K562 treated with DMSO at 1 percent for 24 hours (cell line): ENCODE results near the gene CPNE6. TPM values are rescaled to one million over a fixed set of nuclear protein-coding genes. Genes with fewer than 3 reads are reported as not detected.

Experiments
- total RNA-seq: library from RNA; unstranded; fragments of 300-600 nt; gene quantifications from 2 replicates; pipeline ENCODE4 v1.2.3, GENCODE V29; 2022; ENCODE audit warnings: low read depth; ENCODE audit not compliant: insufficient read depth

The CPNE6 gene
- total RNA-seq: not detected in 2 replicates

DNA sequence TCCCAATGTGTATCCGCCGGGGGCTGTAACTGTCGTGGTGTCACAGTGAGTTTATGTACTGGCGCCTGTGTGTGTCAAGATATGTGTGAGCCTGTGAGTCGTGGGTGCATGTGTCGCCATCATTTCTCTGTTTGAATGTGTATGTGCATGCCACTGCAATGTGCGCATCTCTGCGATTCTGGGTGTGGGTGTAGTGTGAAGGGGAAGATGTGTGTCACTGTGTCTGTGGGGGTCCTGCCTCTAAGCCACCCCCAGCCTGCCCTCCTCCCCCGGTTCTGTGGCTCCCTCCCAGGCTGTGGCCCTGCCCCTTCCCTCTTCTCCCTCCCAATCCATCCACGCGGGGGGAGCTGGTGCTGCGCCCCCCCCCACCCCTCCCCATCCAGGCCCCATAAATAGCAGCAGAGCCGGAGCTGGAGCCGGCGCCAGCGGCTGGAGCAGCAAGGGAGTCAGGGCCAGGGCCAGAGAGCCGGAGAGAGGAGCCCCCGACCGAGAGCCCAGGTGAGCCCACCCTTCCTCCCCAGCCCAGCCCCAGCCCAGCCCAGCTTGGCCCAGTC, at the start of gene CPNE6:
TSS of gene CPNE6 (plus strand) at position 419 of the 554 bp plus-strand sequence. CDS start 1,375 bp downstream, outside the sequence.

DNA sequence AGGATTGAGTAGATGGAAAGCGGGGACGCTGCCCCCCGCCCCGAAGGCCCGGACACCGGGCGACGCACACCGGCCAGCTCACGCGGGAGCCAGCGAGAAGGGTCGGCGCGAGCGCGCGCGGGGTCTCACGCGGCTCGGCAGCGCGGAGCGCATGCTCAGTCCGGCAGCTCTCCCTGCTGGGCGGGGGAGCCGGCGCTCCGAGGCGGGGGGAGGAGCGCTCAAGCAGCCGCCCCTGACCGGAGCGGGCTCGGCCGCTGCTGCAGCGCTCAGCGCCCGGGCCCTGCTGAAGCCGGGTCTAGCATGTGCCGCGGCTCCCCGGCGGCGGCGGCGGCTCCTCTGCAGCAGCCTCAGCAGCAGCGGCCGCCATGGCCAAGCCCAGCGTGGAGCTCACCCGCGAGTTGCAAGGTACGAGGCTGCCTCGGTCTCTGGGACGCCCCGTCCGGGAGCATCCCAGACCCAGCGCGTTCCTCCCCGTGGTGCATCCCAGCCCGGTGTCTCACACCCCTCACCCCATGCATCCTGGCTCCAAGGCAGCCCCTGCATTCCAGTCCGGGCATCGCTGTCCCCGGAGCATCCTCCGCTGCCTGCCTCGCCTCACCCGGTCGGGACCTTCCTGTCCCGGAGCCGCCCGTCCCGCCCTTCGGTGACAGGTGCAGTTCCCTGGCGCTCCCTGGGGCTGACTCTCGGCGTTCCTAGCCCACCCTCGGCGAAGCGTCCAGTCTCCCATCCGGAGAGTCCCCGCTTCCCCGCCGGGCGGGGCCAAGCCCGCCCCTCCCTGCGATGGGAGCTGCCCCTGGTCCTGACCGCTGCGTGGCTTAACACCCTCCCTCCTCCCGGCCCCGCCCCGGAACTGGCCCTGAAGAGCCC, 19.3 kb upstream of the CPNE6 start, which contains the start of gene CARMIL3:
TSS of gene CARMIL3 (plus strand) at position 221 of the 867 bp plus-strand sequence. CDS start at position 366, 145 bp downstream.

DNA sequence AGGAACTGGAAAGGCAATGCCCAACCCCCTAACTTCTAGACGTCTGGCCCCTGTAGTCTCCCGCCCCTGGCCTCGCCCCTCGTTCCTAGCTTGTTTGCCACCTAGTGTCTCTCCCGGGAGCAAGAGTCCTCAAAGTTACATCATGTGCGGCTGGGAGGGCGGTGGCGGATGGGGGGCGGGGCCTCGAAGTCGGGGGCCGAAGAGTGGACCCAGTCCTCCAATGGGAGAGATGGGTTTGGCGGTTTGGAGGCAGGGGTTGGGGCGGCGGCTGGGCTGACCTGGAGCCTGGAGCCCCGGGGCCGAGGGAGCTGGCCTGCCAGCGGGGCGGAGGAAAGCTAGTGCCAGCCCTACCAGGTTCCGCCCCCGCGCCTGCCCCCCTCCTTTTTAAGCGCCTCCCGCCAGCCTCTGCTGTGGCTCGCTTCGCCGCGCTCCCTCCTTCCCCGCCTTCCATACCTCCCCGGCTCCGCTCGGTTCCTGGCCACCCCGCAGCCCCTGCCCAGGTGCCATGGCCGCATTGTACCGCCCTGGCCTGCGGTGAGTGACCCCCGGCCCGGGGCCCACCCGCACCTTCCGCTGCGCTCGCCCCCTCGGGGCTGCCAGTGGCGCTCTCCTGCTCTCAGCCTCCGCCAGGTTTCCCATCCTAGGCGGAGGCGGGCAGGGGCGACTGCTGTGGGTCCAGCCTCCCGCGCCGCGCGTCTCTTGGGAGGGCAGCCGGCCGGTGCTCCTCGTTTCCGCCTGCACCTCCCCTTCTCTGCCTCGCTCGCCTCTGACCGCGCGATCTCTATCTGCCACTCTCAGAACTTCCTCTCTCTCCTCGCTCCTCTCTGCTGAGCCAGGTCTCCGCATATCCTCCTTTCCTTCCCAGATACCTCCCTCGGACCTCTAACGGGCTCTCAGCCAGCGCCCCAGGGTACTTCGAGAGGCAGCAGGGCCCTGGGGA, 22.8 kb downstream of the CPNE6 start, which contains the start of gene PCK2:
TSS of gene PCK2 (plus strand) at position 411 of the 940 bp plus-strand sequence. CDS start at position 506, 95 bp downstream.

DNA sequence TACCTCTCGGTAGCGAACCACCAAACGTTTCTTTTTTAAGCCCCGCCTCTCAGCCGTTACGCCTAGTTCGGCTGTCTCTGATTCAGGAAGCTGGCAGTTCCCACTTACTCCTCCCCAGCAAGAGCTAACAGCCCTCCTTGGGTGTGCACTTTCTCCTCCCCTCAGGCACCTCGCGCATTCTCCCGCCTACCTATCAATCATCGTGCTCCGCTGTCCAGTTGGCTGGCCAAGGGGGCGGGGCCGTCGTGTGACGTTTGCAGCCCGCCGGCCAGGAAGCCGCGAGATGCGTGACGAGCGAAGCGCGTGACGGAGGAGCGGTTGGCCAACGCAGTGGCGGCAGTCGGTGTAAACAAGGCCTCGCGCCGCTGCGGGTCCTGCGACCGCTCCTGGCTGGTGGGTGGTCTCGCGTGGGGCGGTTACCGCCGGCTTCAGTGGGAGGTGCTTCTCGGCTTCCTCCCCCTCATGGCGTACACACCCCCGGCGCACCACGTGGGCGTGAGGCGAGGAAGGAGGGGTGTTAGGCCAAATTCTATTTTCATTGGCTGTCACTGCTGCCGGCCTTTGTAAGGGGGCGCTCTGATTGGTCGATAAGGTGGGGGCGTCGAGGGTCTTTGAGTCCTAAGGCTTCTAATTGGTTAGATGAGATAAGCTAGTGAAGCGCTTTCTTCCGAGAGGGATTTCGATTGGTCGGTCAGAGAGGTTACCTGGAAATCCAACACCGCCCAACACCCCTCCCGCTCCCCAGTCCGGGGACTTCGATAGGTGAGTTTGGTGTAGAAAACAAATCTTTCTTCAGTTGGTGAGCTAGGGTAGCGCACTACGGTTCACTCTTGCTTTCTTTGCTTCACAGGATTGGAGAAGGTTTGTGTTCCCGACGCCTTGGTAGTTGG, 43.4 kb downstream of the CPNE6 start, which contains the start of the genes DCAF11 and NRL:
TSS of gene DCAF11 (plus strand) at position 246 of the 890 bp plus-strand sequence. CDS start 818 bp downstream, outside the sequence.
TSS of gene NRL (minus strand) at position 418 of the 890 bp plus-strand sequence. CDS start 32,101 bp downstream, outside the sequence.

Other genes with a start within 250 kb of the CPNE6 start
- 35.2 and 36.2 TPM in 2 replicates for gene DHRS4, start 117.8 kb upstream of the CPNE6 start, total RNA-seq
- 12.8 and 14.9 TPM in 2 replicates for gene DHRS4L2, start 82.6 kb upstream of the CPNE6 start, total RNA-seq
- gene CARMIL3, start 19.6 kb upstream of the CPNE6 start, total RNA-seq: 0.16 TPM in 1 of 2 replicates, not detected in the other
- gene PCK2, start 22.7 kb downstream of the CPNE6 start, total RNA-seq: 150 and 160 TPM in 2 replicates
- gene DCAF11, start 43.2 kb downstream of the CPNE6 start, total RNA-seq: 52.3 and 59.5 TPM in 2 replicates
- gene NRL, start 43.4 kb downstream of the CPNE6 start, total RNA-seq: 1.6 and 2.8 TPM in 2 replicates
- 0.50 TPM in 1 of 2 replicates, not detected in the other for gene FITM1, start 59.1 kb downstream of the CPNE6 start, total RNA-seq
- 169 and 181 TPM in 2 replicates for gene PSME1, start 64.6 kb downstream of the CPNE6 start, total RNA-seq
- gene EMC9, start 70.0 kb downstream of the CPNE6 start, total RNA-seq: 55.6 TPM in 2 replicates
- 119 and 129 TPM in 2 replicates for gene PSME2, start 75.0 kb downstream of the CPNE6 start, total RNA-seq
- gene RNF31, start 75.9 kb downstream of the CPNE6 start, total RNA-seq: 34.5 and 41.7 TPM in 2 replicates
- gene IRF9, start 89.7 kb downstream of the CPNE6 start, total RNA-seq: 11.9 and 14.2 TPM in 2 replicates
- gene REC8, start 100.5 kb downstream of the CPNE6 start, total RNA-seq: 1.7 and 2.6 TPM in 2 replicates
- 16.3 and 21.4 TPM in 2 replicates for gene IPO4, start 117.3 kb downstream of the CPNE6 start, total RNA-seq
- gene TM9SF1, start 123.9 kb downstream of the CPNE6 start, total RNA-seq: 22.1 and 25.4 TPM in 2 replicates
- gene TSSK4, start 134.1 kb downstream of the CPNE6 start, total RNA-seq: 0.96 TPM in 1 of 2 replicates, not detected in the other
- 63.2 and 63.8 TPM in 2 replicates for gene CHMP4A, start 141.9 kb downstream of the CPNE6 start, total RNA-seq
- gene MDP1, start 144.5 kb downstream of the CPNE6 start, total RNA-seq: 16.9 and 17.9 TPM in 2 replicates
- gene NEDD8, start 160.8 kb downstream of the CPNE6 start, total RNA-seq: 144 and 171 TPM in 2 replicates
- gene GMPR2, start 161.4 kb downstream of the CPNE6 start, total RNA-seq: 56.8 and 59.4 TPM in 2 replicates
- gene TINF2, start 171.1 kb downstream of the CPNE6 start, total RNA-seq: 21.0 and 28.8 TPM in 2 replicates
- gene TGM1, start 191.6 kb downstream of the CPNE6 start, total RNA-seq: 1.5 and 3.1 TPM in 2 replicates
- 24.9 and 28.0 TPM in 2 replicates for gene RABGGTA, start 200.0 kb downstream of the CPNE6 start, total RNA-seq
- 41.0 and 43.3 TPM in 2 replicates for gene DHRS1, start 228.2 kb downstream of the CPNE6 start, total RNA-seq
- 9.2 and 10.5 TPM in 2 replicates for gene NOP9, start 228.3 kb downstream of the CPNE6 start, total RNA-seq
- gene CIDEB, start 236.4 kb downstream of the CPNE6 start, total RNA-seq: not detected in 2 replicates
- 5.2 and 5.8 TPM in 2 replicates for gene LTB4R2, start 238.6 kb downstream of the CPNE6 start, total RNA-seq
- 8.1 and 11.2 TPM in 2 replicates for gene LTB4R, start 239.9 kb downstream of the CPNE6 start, total RNA-seq